ENCODE data around the gene STK11.

GRCh38 chr19:1220477-1220930 lies 14.9 kb downstream of the STK11 start:
- TF ChIP-seq POLR2A (IDR thresholded peaks at IDR 0.05) (no peak), CTCF (IDR thresholded peaks at IDR 0.05) (no peak)

Measured in body of pancreas (tissue), 4 donors.